Umbilical cord (tissue), 2 donors: Measurements from ENCODE around the gene ATP10A. TPM values are rescaled to one million over a fixed set of nuclear protein-coding genes. Genes with fewer than 3 reads are reported as not detected.
A peak's percentile ranks its signal among the peaks of the same experiment; 100 is the strongest.

Source experiments
- DNase-seq: peaks from one replicate; pipeline ENCODE4 v3.0.0-alpha.2; 2015; ENCODE audit warnings: low spot score
- total RNA-seq: library from RNA; depleted of rRNA; stranded (reverse); fragments of >200 nt; gene quantifications from one replicate; pipeline ENCODE4 v1.2.3, GENCODE V29; 2014; ENCODE audit warnings: low replicate concordance; ENCODE audit not compliant: insufficient read depth

Gene ATP10A
- total RNA-seq, 1 donor from 2014 or later = 18.3 TPM

- DNase-seq = no peak
Measured at GRCh38 chr15:25679492-25679891, 183.6 kb downstream of the ATP10A start.

DNA sequence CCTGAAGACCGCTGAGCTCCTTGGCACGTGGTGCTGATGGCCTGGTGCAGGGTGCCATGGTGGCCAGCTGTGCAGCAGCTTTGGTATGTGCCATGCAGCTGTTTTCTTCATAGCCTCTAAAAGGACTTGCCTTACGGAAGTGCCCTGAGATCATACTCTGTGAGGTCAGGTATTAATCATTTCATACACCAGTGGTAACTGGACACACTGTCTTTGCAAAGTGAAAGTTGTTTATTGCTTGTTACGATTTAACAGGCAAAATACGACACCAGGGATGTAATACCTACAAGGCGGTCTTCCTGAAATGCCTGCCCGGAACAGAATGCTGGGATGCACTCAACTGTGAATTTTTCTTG is 184.6 kb downstream of the ATP10A start:
- no peak for DNase-seq

GRCh38 chr15:25677719-25678499 is 185.2 kb downstream of the ATP10A start:
- DNase-seq = no peak

GRCh38 chr15:25676070-25676469 is 187.1 kb downstream of the ATP10A start:
- DNase-seq = no peak

DNA sequence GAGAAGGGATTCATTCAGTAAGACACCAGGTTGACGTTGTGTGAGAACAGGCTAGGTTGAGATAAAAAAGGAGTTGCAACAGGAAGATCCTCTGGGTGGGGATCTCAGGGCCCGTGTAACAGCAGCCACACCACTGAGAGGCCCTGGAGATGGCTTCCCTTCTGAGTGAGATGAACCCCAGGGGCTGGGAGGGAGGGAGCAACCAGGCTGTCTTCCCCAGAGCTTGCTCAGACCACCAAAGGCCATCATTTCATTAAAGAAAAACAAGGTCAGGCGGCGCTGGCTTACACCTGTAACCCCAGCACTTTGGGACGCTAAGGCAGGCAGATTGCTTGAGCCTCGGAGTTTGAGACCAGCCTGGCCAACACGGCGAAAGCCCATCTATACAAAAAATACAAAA is 187.7 kb downstream of the ATP10A start:
- no peak for DNase-seq

DNA sequence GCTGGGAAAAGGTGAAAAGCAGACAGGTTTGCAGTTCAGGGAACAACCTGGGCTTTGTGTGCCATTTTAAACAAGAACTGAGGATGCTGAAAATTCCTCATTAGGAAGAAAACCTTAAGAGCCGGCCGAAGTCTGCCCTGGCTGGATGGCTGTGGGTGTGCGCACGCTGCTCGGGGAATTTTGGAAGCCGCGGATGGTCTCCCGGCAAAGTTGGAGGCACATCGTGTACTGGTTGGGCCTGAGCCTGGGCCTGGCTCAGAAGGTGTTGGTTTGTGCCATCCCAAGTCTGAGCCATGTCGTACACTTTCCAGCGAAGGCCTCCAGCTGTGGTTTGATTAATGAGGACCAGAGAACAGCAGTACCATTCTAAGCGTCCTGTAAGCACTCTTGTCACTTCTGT is 188.2 kb downstream of the ATP10A start:
- no peak for DNase-seq

- DNase-seq = no peak
Measured at GRCh38 chr15:25673972-25674371, 189.2 kb downstream of the ATP10A start.

GRCh38 chr15:25673351-25673750 is 189.8 kb downstream of the ATP10A start:
- DNase-seq = no peak

DNA sequence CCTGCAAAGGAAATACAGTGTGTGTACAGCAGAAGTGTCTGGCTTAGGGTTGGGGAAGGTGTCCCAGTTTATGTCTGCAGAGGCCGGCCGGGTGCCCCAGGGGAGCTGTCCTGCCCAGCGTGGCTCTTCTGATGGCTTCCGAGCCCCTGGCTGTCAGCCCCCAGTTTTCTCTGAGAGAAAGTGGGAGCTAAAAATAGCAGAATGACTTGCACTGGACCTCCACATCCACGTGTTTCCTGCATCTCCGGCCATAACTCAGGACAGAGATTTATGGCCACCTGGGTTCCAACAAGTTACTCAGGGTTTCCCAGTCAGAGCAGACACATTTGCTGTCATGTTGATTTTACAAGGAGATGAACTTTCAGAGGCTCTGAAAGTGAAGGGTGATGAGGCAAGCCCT is 192.0 kb downstream of the ATP10A start:
- peak; percentile 39 for DNase-seq

DNA sequence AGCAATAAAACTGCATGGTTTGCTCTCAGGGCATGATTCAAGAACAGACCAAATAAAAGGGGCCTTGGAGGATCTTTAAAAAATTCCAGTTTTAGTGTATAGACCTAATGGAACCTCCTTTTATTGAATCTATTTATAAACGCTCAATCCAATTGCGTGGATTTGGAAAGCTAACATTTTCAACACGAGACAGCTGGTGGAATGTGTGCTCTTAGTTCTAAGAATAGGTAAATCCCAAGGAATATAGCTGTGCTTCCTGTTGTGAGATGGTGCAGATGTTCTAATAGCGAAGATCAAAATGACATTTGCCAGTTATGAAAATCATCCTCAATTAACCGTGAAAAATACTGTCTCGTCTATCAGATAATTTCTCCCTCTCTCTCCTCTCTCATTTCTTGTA is 192.5 kb downstream of the ATP10A start:
- DNase-seq = no peak

DNA sequence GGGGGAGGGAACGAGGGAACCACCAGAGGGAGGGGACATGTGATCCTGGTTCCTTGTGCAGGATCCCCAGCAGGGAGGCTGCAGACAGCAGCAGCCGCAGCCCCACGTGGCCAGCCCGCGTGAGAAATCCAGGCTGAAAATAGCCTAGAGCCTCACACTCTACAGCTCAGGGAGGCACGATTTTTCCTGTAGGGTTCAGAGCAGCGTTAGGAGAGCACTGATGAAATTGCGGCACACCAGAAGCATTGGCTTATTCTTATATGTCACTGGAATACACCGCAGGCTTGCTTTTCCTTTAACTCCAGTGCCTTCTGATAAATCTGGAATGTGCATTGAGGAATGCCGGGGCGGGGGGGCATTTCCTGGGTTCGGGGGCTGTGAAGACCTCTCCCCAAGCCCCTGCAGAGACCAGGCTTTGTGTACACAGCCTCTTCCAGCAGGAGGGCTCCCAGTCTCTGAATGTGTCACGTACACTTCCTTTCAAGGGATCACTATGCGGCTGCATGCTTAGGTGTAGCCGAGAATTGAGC is 193.0 kb downstream of the ATP10A start:
- DNase-seq = peak; percentile 91

DNA sequence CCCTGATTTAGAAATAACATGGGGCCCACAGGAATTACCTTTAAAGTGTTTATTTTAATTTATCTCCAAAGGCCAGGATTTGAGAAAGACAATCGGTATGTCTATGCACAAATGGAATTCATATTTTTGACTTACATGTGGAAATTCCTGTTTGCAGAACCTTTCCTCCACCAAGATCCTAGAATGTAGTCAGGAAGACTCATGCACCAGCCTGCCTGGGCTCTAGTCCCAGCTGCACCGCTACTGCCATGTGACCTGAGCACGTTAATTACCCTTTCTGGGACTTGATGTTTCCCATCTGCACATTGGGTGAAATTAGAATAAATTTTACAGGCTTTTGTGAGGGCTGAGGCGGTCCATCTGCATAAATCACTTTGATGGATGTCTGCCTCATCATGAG is 194.2 kb downstream of the ATP10A start:
- DNase-seq = no peak

DNA sequence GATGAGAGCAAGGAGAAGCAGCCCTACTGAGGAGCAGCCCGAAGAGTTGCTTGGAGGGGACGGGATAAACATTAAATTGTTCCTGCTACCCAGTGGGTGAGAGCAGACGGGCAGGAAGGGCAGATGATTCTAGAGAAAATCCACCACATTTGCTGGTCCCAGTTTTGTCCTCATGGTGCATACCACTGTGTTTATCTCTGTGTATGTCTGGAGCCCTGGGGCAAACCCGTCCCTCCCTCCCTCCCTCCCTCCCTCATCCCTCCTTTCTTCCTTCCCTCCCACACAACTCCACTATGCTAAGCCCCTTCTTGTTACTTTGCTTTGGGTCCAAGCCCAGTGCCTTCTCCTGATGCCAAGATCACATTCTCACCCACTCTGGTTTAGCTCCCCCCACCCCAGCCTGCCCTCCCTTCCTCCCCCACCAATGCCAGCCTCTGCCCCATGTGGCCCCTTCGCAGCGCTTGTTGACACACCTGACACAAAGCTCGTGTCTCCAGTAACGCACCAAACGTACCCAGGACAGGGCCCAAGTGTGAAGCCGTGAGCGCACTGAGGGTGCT is 194.8 kb downstream of the ATP10A start:
- DNase-seq = no peak

DNA sequence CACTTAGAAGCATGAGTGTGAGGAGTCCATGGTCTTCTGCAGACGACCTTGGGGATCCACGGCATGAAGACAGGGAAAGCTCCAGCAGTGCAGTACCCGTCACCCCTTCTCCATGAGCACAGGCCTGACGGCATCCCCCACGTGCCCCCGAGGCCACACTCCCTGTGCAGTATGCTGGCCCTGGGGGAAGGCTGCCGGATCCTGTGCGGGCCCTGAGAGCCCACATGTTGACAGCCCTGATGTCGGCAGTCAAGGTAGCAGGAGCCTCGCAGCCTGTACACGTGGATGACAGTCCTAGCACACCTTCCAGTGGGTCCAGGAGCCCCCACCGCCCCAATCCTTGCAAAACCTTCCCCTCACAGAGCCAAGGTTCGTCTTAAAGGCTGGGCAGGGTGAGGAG is 195.3 kb downstream of the ATP10A start:
- no peak for DNase-seq

- DNase-seq = no peak
Measured at GRCh38 chr15:25665913-25666312, 197.2 kb downstream of the ATP10A start.

- DNase-seq = no peak
Measured at GRCh38 chr15:25664761-25665160, 198.4 kb downstream of the ATP10A start.

DNA sequence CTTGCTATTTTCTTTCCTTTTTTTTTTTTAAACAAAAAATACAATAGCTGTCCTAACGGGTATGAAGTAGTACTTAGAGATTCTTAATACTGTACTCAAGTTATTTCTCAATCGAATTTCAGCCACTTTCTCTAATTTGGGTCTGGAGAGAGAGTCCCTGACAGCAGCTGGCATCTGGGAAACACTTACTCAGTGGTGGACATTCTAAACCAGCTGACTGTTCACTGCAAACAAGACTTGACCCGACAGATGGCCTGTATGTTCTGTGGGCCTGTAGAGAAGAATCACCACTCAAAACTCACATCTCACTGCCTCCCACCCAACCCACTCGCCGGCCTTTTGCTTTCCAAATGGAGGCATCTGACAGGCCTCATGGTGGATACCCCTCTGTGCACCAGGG is 199.6 kb downstream of the ATP10A start:
- no peak for DNase-seq

GRCh38 chr15:25661898-25662297 is 201.2 kb downstream of the ATP10A start:
- DNase-seq = no peak

GRCh38 chr15:25659251-25659650 is 203.9 kb downstream of the ATP10A start:
- DNase-seq = no peak

GRCh38 chr15:25658560-25658959 is 204.6 kb downstream of the ATP10A start:
- DNase-seq = no peak

GRCh38 chr15:25655207-25655948 is 207.7 kb downstream of the ATP10A start:
- DNase-seq = no peak

- no peak for DNase-seq
Measured at GRCh38 chr15:25653371-25653770, 209.8 kb downstream of the ATP10A start.

- no peak for DNase-seq
Measured at GRCh38 chr15:25652704-25653103, 210.4 kb downstream of the ATP10A start.
